HepG2 (cell line): ENCODE data around the gene MAGI1. TPM values are rescaled to one million over a fixed set of nuclear protein-coding genes. Genes with fewer than 3 reads are reported as not detected.

Experiments used
- ARID5B ChIP-seq: IDR thresholded peaks from 2 replicates; pipeline ENCODE4 v1.4.0; 2020; ENCODE audit warnings: mild to moderate bottlenecking, missing genetic modification reagents
- ATM ChIP-seq: fragments of 450-650 bp; IDR thresholded peaks from 2 replicates; pipeline ENCODE4 v1.7.1; 2017; ENCODE audit warnings: mild to moderate bottlenecking, borderline replicate concordance
- CEBPB ChIP-seq: IDR thresholded peaks from 2 replicates; pipeline ENCODE4 v1.6.1; 2011; ENCODE audit warnings: low read depth, low read length, improper control_type of control experiment, borderline replicate concordance
- EP300 ChIP-seq, 3 experiments: sonication (generic) in 1 of 3; formaldehyde crosslinking in 1 of 3; IDR thresholded peaks; 2 replicates each; pipeline versions ENCODE4 v1.5.1 to v1.6.1; 2011 to 2020; ENCODE audit warnings: low read depth in 2 of 3, low read length in 2 of 3, borderline replicate concordance in 1 of 3, improper control_type of control experiment in 1 of 3, mild to moderate bottlenecking in 1 of 3, missing genetic modification reagents in 1 of 3, moderate library complexity in 1 of 3
- ESRRA ChIP-seq: sonication (generic); formaldehyde crosslinking; IDR thresholded peaks from 2 replicates; pipeline ENCODE4 v1.5.1; 2020; ENCODE audit warnings: mild to moderate bottlenecking, low read depth, missing genetic modification reagents
- FOSL2 ChIP-seq: sonication (generic); formaldehyde crosslinking; IDR thresholded peaks from 2 replicates; pipeline ENCODE4 v1.4.0; 2020; ENCODE audit warnings: missing genetic modification reagents
- MLLT10 ChIP-seq: sonication (generic); formaldehyde crosslinking; IDR thresholded peaks from 2 replicates; pipeline ENCODE4 v1.4.0; 2020; ENCODE audit warnings: missing genetic modification reagents
- NFIC ChIP-seq: IDR thresholded peaks from 2 replicates; pipeline ENCODE4 v1.6.1; 2012; ENCODE audit warnings: mild to moderate bottlenecking, low read length, inconsistent platforms
- PRPF4 ChIP-seq: fragments of 200-400 bp; formaldehyde crosslinking; IDR thresholded peaks from 2 replicates; pipeline ENCODE4 v1.6.1; 2016; ENCODE audit warnings: low read length, low read depth; ENCODE audit not compliant: poor library complexity, severe bottlenecking
- RFX5 ChIP-seq: IDR thresholded peaks from 2 replicates; pipeline ENCODE4 v1.6.1; 2011; ENCODE audit warnings: low read depth, low read length, improper control_type of control experiment
- ZBTB39 ChIP-seq: sonication (generic); formaldehyde crosslinking; IDR thresholded peaks from 2 replicates; pipeline ENCODE4 v1.5.0; 2020; ENCODE audit warnings: missing genetic modification reagents
- ZNF180 ChIP-seq: sonication (generic); formaldehyde crosslinking; IDR thresholded peaks from 2 replicates; pipeline ENCODE4 v1.4.0; 2020; ENCODE audit warnings: low read depth, missing genetic modification reagents, borderline replicate concordance
- ZNF569 ChIP-seq: sonication (generic); formaldehyde crosslinking; IDR thresholded peaks from 2 replicates; pipeline ENCODE4 v1.5.0; 2020; ENCODE audit warnings: mild to moderate bottlenecking, missing genetic modification reagents, moderate library complexity, borderline replicate concordance
- ZNF704 ChIP-seq: sonication (generic); formaldehyde crosslinking; IDR thresholded peaks from 2 replicates; pipeline ENCODE4 v1.8.1; 2023; ENCODE audit warnings: mild to moderate bottlenecking, inconsistent platforms, moderate library complexity, missing genetic modification reagents, borderline replicate concordance
- ZSCAN31 ChIP-seq: sonication (generic); formaldehyde crosslinking; IDR thresholded peaks from 2 replicates; pipeline ENCODE4 v1.5.0; 2020; ENCODE audit warnings: low read depth, mild to moderate bottlenecking, missing genetic modification reagents
- polyA plus RNA-seq, 8 experiments: library from polyadenylated mRNA; depleted of rRNA in 3 of 8; stranded (reverse) in 7 of 8; unstranded in 1 of 8; fragments of >200 nt; fragmentation: Illumina TruSeq in 4 of 8; extraction: Trizol in 4 of 8; gene quantifications; 2 replicates each; pipeline versions ENCODE4 v1.2.1 to v1.2.3, GENCODE V29; 2011 to 2016; ENCODE audit warnings: low read depth in 4 of 8, missing spikeins in 1 of 8, mixed read lengths in 1 of 8; ENCODE audit not compliant: insufficient read depth in 1 of 8
- total RNA-seq, 5 experiments: library from RNA; depleted of rRNA; stranded (reverse); fragments of >200 nt; fragmentation: Illumina TruSeq; extraction: Trizol; gene quantifications; 2 replicates each; pipeline ENCODE4 v1.2.3, GENCODE V29; 2016; ENCODE audit warnings: low read depth in 1 of 5
- TF ChIP-seq, protein P1 (sequence below): sonication (generic); formaldehyde crosslinking; IDR thresholded peaks from 2 replicates; pipeline ENCODE4 v1.5.1; 2020; ENCODE audit warnings: missing genetic modification reagents, mild to moderate bottlenecking, borderline replicate concordance
- TF ChIP-seq, protein P2 (sequence below): conservative IDR thresholded peaks from 2 replicates; pipeline ENCODE4 v1.6.1; 2018; ENCODE audit warnings: missing genetic modification reagents

Gene MAGI1
- total and polyA plus RNA-seq, 2 of the 13 experiments (the other 11 are each of a cell fraction or from before 2014, with no cell fraction given): 22.2 to 26.0 TPM

- TF ChIP-seq, protein P1, sequence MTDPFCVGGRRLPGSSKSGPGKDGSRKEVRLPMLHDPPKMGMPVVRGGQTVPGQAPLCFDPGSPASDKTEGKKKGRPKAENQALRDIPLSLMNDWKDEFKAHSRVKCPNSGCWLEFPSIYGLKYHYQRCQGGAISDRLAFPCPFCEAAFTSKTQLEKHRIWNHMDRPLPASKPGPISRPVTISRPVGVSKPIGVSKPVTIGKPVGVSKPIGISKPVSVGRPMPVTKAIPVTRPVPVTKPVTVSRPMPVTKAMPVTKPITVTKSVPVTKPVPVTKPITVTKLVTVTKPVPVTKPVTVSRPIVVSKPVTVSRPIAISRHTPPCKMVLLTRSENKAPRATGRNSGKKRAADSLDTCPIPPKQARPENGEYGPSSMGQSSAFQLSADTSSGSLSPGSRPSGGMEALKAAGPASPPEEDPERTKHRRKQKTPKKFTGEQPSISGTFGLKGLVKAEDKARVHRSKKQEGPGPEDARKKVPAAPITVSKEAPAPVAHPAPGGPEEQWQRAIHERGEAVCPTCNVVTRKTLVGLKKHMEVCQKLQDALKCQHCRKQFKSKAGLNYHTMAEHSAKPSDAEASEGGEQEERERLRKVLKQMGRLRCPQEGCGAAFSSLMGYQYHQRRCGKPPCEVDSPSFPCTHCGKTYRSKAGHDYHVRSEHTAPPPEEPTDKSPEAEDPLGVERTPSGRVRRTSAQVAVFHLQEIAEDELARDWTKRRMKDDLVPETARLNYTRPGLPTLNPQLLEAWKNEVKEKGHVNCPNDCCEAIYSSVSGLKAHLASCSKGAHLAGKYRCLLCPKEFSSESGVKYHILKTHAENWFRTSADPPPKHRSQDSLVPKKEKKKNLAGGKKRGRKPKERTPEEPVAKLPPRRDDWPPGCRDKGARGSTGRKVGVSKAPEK (CRISPR knock-in tag): no peak
- TF ChIP-seq ZNF569 (CRISPR knock-in tag) (no peak), ZNF180 (CRISPR knock-in tag) (no peak), ESRRA (no peak), FOSL2 (CRISPR knock-in tag) (peak; percentile 81), MLLT10 (CRISPR knock-in tag) (no peak), ZNF704 (CRISPR knock-in tag) (no peak), NFIC (peak; percentile 55; the same call in 1 of the 2 replicates), RFX5 (no peak), ZBTB39 (CRISPR knock-in tag) (no peak), CEBPB (no peak), PRPF4 (no peak), ZSCAN31 (CRISPR knock-in tag) (no peak), EP300 (IDR thresholded peaks at IDR 0.05; ENCODE audit: low read depth in 2 of 2, low read length in 2 of 2) (peak in 1 of 2 experiments; percentile 77; a peak in 1 of 4 replicates), EP300 (CRISPR knock-in tag; IDR thresholded peaks at IDR 0.05; ENCODE audit: borderline replicate concordance) (peak; percentile 17; the same call in 1 of the 2 replicates), ATM (no peak), ARID5B (CRISPR knock-in tag) (peak; percentile 68)
- TF ChIP-seq, protein P2, sequence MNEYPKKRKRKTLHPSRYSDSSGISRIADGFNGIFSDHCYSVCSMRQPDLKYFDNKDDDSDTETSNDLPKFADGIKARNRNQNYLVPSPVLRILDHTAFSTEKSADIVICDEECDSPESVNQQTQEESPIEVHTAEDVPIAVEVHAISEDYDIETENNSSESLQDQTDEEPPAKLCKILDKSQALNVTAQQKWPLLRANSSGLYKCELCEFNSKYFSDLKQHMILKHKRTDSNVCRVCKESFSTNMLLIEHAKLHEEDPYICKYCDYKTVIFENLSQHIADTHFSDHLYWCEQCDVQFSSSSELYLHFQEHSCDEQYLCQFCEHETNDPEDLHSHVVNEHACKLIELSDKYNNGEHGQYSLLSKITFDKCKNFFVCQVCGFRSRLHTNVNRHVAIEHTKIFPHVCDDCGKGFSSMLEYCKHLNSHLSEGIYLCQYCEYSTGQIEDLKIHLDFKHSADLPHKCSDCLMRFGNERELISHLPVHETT: no peak
These were observed 86.7 kb downstream of the MAGI1 start (continued) for GRCh38 chr3:65951836-65952505.
